GM06990 (cell line): ENCODE measurements around the gene ADAMTS6.
"Not testable (repeated sequence)": the region's sequence is repeated elsewhere in the genome, so short reads cannot be mapped to it uniquely, and the experiment has no call there.

Experiments used
- DNase-seq: peaks from one replicate; pipeline ENCODE4 v3.0.0-alpha.2; 2011; ENCODE audit not compliant: insufficient read length; ENCODE audit errors: extremely low read depth
- H3K27me3 ChIP-seq: replicated peaks from 2 replicates; pipeline ENCODE4 v1.6.0; 2011; ENCODE audit warnings: low read length; ENCODE audit not compliant: control insufficient read depth, insufficient read depth
- H3K36me3 ChIP-seq: 2 replicates; pipeline ENCODE4 v1.5.1; 2011; ENCODE audit warnings: low read length; ENCODE audit not compliant: control insufficient read depth, insufficient read depth
- H3K4me3 ChIP-seq: replicated peaks from 2 replicates; pipeline ENCODE4 v1.5.1; 2011; ENCODE audit warnings: low read depth, mild to moderate bottlenecking, control low read depth, low read length
- CTCF ChIP-seq: IDR thresholded peaks from 2 replicates; pipeline ENCODE4 v1.5.1; 2011; ENCODE audit warnings: low read length, control low read depth, mild to moderate bottlenecking, inconsistent platforms; ENCODE audit not compliant: insufficient read depth, poor library complexity, severe bottlenecking

Gene ADAMTS6

GRCh38 chr5:65329266-65329665, 152.5 kb downstream of the ADAMTS6 start:
- Histone ChIP-seq H3K4me3 (no peak overlapping the region), H3K36me3 (no peaks in the 10 kb centered on the region), H3K27me3 (no peaks in the 10 kb centered on the region)
- no peak for TF ChIP-seq CTCF
- no peak for DNase-seq

DNA sequence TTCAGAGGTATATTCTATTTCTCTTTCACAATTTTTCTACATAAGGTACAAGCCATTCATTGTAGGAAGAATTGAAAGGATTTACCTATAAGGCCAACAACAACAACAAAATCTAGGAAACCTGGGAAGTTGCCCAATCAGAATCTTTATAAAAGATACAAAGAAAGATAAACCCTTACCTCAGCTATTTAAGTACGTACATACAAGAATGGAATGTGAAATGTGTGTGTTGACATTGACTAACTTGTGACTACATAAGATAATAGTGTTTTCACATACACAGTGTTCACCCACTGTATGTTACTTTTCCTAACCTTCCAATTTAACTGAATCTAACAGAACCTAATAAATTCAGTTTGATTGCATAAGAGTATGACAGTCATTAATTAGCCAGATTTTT, 154.1 kb downstream of the ADAMTS6 start:
- no peak overlapping the region for H3K4me3 ChIP-seq
- H3K27me3 ChIP-seq: no peaks in the 10 kb centered on the region
- H3K36me3 ChIP-seq: no peaks in the 10 kb centered on the region
- DNase-seq: no peak
- no peak for TF ChIP-seq CTCF

DNA sequence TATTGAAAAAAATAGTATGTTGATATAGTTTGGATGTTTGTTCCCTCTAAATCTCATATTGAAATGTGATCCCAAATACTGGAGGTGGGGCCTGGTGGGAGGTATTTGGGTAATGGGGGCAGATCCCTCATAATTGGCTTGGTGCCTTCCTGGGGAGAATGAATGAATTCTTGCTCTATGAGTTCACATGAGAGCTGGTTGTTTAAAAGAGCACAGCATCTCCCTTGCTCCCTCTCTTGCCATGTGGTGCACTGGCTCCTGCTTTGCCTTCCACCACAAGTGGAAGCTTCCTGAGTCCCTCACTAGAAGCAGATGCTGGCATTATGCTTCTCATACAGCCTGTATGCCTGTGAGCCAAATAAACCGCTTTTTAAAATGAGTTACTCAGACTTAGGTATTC, 154.8 kb downstream of the ADAMTS6 start:
- no peak for DNase-seq
- H3K4me3 ChIP-seq: no peak overlapping the region
- TF ChIP-seq CTCF: no peak

GRCh38 chr5:65324226-65324625, 157.5 kb downstream of the ADAMTS6 start:
- H3K27me3 ChIP-seq: no peaks in the 10 kb centered on the region
- TF ChIP-seq CTCF: no peak
- DNase-seq: no peak
- no peak overlapping the region for H3K4me3 ChIP-seq
- no peaks in the 10 kb centered on the region for H3K36me3 ChIP-seq

More for the DNA sequence above, 154.8 kb downstream of the ADAMTS6 start:
- no peaks in the 10 kb centered on the region for H3K27me3 ChIP-seq
- no peaks in the 10 kb centered on the region for H3K36me3 ChIP-seq

DNA sequence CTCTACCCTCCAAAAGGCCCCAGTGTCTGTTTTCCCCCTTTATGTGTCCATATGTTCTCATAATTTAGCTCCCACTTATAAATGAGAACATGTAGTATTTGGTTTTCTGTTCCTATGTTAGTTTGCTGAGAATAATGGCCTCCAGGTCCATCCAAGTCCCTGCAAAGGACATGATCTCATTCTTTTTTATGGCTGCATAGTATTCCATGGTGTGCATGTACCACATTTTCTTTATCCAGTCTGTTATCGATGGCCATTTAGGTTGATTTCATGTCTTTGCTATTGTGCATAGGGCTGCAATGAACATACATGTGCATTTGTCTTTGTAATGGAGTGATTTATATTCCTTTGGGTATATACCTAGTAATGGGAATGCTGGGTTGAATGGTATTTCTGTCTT, 161.0 kb downstream of the ADAMTS6 start:
- H3K36me3 ChIP-seq, H3K27me3 ChIP-seq, DNase-seq, H3K4me3 ChIP-seq: not testable (repeated sequence)

- H3K36me3 ChIP-seq: no peaks in the 10 kb centered on the region
- DNase-seq: no peak
- H3K27me3 ChIP-seq: no peaks in the 10 kb centered on the region
- H3K4me3 ChIP-seq: no peak overlapping the region
- TF ChIP-seq CTCF: no peak
Measured at GRCh38 chr5:65320250-65320649, 161.5 kb downstream of the ADAMTS6 start.
